Cardiac fibroblast (primary cell): ENCODE results near the gene EFNA3.
"Not testable (repeated sequence)": the region's sequence is repeated elsewhere in the genome, so short reads cannot be mapped to it uniquely, and the experiment has no call there.

Experiments used
- DNase-seq, 2 donors: peaks; one replicate each; pipeline versions ENCODE4 v3.0.0 to v3.0.0-alpha.2; 2010; ENCODE audit warnings: low read depth in 2 of 2
- H3K4me3 ChIP-seq, 2 donors: replicated peaks in 1 of 2; 1 replicate in 1 of 2; 2 replicates in 1 of 2; pipeline ENCODE4 v1.5.1; 2011; ENCODE audit warnings: low read depth in 2 of 2, low read length in 2 of 2, mild to moderate bottlenecking in 2 of 2, moderate library complexity in 1 of 2
- TF ChIP-seq, protein P1 (sequence below): IDR thresholded peaks from one replicate; pipeline ENCODE4 v1.5.1; 2011; ENCODE audit warnings: low read depth, mild to moderate bottlenecking, low read length, inconsistent platforms

The EFNA3 gene

DNA sequence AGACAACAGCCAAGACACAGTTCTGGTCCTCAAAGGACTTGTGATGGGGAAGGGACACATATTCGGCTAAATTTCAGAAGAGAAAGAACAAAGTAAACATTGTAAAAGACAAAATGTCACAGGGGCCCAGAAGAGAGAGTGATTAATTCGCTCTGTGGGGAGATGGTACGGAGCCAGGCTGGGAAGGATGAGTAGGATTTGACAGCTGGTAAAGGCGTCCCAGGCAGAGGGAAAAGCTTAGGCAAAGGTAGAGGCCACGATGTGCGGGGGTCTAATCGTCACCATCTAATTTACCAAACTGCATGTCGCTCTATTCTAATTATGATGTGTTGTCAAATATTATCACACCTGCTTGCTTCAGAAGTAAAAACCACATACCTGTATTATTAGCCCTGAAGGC is 31.7 kb downstream of the EFNA3 start:
- H3K4me3 ChIP-seq: no peak overlapping the region
- TF ChIP-seq, protein P1, sequence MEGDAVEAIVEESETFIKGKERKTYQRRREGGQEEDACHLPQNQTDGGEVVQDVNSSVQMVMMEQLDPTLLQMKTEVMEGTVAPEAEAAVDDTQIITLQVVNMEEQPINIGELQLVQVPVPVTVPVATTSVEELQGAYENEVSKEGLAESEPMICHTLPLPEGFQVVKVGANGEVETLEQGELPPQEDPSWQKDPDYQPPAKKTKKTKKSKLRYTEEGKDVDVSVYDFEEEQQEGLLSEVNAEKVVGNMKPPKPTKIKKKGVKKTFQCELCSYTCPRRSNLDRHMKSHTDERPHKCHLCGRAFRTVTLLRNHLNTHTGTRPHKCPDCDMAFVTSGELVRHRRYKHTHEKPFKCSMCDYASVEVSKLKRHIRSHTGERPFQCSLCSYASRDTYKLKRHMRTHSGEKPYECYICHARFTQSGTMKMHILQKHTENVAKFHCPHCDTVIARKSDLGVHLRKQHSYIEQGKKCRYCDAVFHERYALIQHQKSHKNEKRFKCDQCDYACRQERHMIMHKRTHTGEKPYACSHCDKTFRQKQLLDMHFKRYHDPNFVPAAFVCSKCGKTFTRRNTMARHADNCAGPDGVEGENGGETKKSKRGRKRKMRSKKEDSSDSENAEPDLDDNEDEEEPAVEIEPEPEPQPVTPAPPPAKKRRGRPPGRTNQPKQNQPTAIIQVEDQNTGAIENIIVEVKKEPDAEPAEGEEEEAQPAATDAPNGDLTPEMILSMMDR: no peak
- DNase-seq: no peak

DNA sequence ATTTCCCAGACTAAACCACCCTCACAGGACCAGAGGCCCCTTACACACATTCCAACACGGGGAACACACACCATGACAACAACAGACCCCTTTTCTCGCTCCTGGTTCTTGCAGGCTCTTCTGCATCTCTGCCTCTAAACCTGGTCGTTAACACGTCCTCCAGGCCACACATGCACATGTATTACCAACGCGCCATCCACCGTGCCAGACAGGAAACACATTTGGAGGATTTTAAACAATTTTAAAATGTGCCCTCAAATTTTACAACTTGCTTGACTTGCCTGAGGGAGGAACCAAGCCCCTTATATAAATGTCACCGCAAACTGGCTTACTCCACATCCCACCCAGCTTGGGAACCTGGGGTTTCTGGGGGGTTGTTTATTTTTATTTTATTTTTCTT is 32.2 kb downstream of the EFNA3 start:
- no peak overlapping the region for H3K4me3 ChIP-seq
- TF ChIP-seq, protein P1: no peak
- no peak for DNase-seq

DNA sequence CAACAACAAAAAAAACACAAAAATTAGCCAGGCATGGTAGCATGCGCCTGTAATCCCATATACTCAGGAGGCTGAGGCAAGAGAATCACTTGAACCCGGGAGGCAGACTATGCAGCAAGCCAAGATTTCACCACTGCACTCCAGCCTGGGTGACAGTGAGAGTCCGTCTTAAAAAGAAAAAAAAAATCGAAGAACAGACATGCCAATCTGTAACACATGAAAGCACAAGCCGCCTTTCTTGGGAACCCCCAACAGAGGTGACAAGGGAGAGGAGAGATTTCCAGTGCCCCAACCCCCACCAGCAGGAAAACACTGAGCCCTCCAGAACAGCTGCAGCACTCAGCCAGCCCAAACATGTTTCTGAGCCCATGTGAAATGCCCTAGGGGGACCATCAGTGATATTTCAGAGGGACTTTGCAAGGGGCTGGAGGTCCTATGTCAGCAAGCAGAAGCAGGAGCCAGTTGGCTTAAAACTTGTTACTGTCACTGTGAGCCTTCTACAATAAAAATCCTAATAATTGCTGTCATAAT is 34.9 kb downstream of the EFNA3 start:
- TF ChIP-seq, protein P1: no peak
- DNase-seq: no peak
- no peak overlapping the region for H3K4me3 ChIP-seq

DNA sequence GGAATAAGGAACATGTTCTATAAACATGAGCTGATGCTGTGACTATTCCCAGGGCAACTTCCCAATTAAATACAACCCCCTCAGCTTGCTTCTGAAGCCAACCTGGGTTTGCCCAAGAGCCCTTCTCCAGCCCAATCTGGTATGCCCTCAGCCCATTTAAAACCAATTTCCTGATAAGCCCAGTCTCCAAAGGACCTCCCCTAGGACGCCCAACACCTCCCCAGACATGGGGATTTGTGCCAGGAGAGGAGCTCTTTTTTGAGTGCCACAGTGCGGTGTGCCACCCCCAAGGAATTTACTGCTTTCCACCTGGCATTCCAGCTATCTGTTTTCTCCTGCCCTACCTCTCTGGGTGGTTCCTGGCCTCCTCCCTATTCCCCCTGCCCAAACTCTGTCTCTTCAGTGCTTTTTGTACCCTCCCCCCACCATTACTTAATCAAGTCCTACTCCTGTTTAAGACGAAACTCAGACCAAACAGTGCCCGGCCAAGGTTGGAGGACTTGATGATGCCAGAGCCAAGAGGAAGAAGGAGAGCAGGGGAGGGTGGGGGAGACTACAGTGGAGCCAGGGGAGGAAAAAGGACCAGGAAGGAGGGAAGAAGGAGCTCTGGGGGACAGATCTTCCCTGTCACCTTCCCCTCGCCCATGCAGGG is 37.6 kb downstream of the EFNA3 start:
- no peak for DNase-seq
- no peak overlapping the region for H3K4me3 ChIP-seq
- TF ChIP-seq, protein P1: no peak

DNA sequence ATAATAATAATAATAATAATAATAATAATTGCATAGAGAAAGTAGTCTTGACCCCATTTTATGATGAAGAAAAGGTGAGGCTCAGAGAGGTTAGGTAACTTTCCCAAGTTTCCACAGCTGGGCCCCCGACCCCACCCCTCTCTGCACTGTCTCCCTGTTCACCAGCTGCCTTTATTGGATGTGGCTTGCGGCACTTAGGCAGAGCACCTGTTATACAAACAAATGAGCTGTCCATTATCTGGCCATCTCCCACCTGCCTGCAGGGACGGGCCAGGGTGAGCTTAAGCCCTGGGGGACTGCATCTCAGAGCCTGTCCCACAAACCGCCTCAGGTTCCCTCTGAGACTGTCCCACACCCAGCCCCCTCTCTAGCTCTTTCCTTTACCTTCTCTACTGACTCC is 39.0 kb downstream of the EFNA3 start:
- TF ChIP-seq, protein P1: no peak
- no peak for DNase-seq
- no peak overlapping the region for H3K4me3 ChIP-seq

DNA sequence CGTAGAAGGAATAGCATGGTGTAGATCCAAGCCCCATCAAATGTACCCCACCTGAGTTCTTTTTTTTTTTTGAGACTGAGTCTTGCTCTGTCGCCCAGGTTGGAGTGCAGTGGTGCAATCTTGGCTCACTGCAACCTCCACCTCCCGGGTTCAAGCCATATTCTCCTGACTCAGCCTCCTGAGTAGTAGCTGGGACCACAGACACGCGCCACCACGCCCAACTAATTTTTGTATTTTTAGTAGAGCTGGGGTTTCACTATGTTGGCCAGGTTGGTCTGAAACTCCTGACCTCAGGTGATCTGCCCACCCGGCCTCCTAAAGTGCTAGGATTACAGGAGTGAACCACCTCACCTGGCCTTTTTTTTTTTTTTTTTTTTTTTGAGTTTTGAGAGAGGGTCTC is 39.5 kb downstream of the EFNA3 start:
- not testable (repeated sequence) for H3K4me3 ChIP-seq, DNase-seq

DNA sequence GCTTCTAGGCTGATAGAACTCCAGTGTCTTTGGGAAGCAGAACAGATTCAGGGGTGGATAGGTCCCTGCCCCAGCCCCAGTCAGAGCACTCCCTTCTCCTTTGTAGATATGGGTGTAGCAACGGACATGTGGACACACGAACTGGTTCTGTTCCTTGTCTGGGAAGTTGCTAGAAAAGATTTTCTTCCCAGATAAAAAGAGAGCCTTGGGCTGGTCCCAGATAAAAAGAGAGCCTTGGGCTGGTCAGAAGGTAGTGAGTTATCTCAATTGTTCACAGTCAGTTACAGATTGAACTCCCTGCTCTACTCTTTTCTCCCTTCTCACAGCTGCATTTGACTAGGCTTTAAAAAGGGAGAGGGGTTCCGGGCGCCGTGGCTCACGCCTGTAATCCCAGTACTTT is 41.6 kb downstream of the EFNA3 start:
- TF ChIP-seq, protein P1: no peak
- H3K4me3 ChIP-seq: no peak overlapping the region
- no peak for DNase-seq
